Fibroblast of lung (primary cell): ENCODE results near the gene CASQ2. TPM values are rescaled to one million over a fixed set of nuclear protein-coding genes. Genes with fewer than 3 reads are reported as not detected.

ENCODE experiments used
- DNase-seq, 2 donors: peaks; one replicate each; pipeline versions ENCODE4 v3.0.0 to v3.0.0-alpha.2; 2010; ENCODE audit warnings: low read depth in 2 of 2
- H2AFZ ChIP-seq: 2 replicates; pipeline ENCODE4 v1.5.1; 2012; ENCODE audit warnings: low read length, control low read depth, inconsistent platforms
- H3K27ac ChIP-seq: 2 replicates; pipeline ENCODE4 v1.5.1; 2011; ENCODE audit warnings: low read length, control low read depth; ENCODE audit not compliant: insufficient read depth
- H3K27me3 ChIP-seq: 2 replicates; pipeline ENCODE4 v1.5.1; 2011; ENCODE audit warnings: mild to moderate bottlenecking, low read length; ENCODE audit not compliant: control insufficient read depth, insufficient read depth
- H3K36me3 ChIP-seq: 2 replicates; pipeline ENCODE4 v1.5.1; 2011; ENCODE audit warnings: low read length; ENCODE audit not compliant: control insufficient read depth, insufficient read depth
- H3K4me1 ChIP-seq: 2 replicates; pipeline ENCODE4 v1.5.1; 2011; ENCODE audit warnings: low read length; ENCODE audit not compliant: control insufficient read depth, insufficient read depth; ENCODE audit errors: extremely low read depth
- H3K4me2 ChIP-seq: 2 replicates; pipeline ENCODE4 v1.5.1; 2011; ENCODE audit warnings: low read length, control low read depth; ENCODE audit not compliant: insufficient read depth; ENCODE audit errors: extremely low read depth
- H3K4me3 ChIP-seq, 4 experiments: fragments of 200-600 bp in 1 of 4; sonication (generic) in 1 of 4; replicated peaks in 1 of 4; 2 replicates each; pipeline ENCODE4 v1.5.1; 2011 to 2016; ENCODE audit warnings: low read length in 4 of 4, low read depth in 3 of 4, mild to moderate bottlenecking in 3 of 4, control low read depth in 2 of 4, inconsistent platforms in 1 of 4, mixed read lengths in 1 of 4; ENCODE audit not compliant: insufficient read depth in 1 of 4; ENCODE audit errors: control extremely low read depth in 1 of 4
- H3K79me2 ChIP-seq: 2 replicates; pipeline ENCODE4 v1.5.1; 2012; ENCODE audit warnings: mild to moderate bottlenecking, low read length, inconsistent platforms; ENCODE audit not compliant: control insufficient read depth, insufficient read depth
- H3K9ac ChIP-seq: 2 replicates; pipeline ENCODE4 v1.5.1; 2011; ENCODE audit warnings: mild to moderate bottlenecking, low read length, control low read depth; ENCODE audit not compliant: insufficient read depth
- H3K9me3 ChIP-seq: 2 replicates; pipeline ENCODE4 v1.5.1; 2012; ENCODE audit warnings: low read depth, low read length; ENCODE audit not compliant: control insufficient read depth, insufficient read depth
- H4K20me1 ChIP-seq: 2 replicates; pipeline ENCODE4 v1.5.1; 2011; ENCODE audit warnings: low read length; ENCODE audit not compliant: control insufficient read depth, insufficient read depth; ENCODE audit errors: extremely low read depth
- EZH2 ChIP-seq: IDR thresholded peaks from 2 replicates; pipeline ENCODE4 v1.5.1; 2012; ENCODE audit warnings: low read length, control low read depth, mild to moderate bottlenecking; ENCODE audit errors: missing control alignments
- polyA plus RNA-seq, 2 donors: library from polyadenylated mRNA; depleted of rRNA in 1 of 2; stranded (reverse) in 1 of 2; unstranded in 1 of 2; fragments of >200 nt; gene quantifications; 2 replicates each; pipeline ENCODE4 v1.2.1, GENCODE V29; 2011 to 2012; ENCODE audit warnings: missing spikeins in 1 of 2
- total RNA-seq: library from RNA; depleted of rRNA; stranded (reverse); fragments of >200 nt; gene quantifications from 2 replicates; pipeline ENCODE4 v1.2.1, GENCODE V29; 2014
- TF ChIP-seq, protein P1 (sequence below), 2 donors: IDR thresholded peaks in 1 of 2; conservative IDR thresholded peaks in 1 of 2; 1 replicate in 1 of 2; 2 replicates in 1 of 2; pipeline ENCODE4 v1.5.1; 2011 to 2012; ENCODE audit warnings: low read length in 2 of 2, control low read depth in 1 of 2, inconsistent platforms in 1 of 2, low read depth in 1 of 2, mild to moderate bottlenecking in 1 of 2

CASQ2 gene
- total and polyA plus RNA-seq, 2 donors (not counting 1 experiment from before 2014, with no cell fraction given): 0.03 TPM; not detected in 1

DNA sequence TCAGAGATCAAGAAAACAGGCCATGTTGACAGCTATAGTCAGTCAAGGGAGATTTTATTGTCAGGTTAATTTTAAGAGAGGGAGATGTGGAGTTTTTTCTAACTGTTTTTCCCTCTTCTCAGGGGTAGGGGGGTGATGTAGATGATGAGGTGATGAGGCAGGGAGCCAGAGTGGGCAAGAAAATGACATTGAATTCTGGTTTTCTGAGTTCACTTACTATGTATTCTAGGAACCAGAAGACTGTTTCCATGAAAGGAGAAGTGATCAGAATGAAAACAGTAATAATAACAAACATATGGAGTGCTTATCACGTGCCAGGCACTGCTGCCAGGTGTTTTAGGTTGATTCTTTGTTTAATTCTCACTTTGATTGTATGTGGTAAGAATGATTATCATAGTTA lies 40.2 kb downstream of the CASQ2 start:
- Histone ChIP-seq H3K9me3 (no peaks in the 10 kb centered on the region), H3K4me3 (no peak overlapping the region), H3K27me3 (no peaks in the 10 kb centered on the region), H3K79me2 (no peaks in the 10 kb centered on the region), H3K9ac (no peak overlapping the region), H3K27ac (peak overlapping the region; percentile 81), H3K4me1 (peaks cover 14% of the 10 kb centered on the region), H3K4me2 (peak overlapping the region; percentile 36), H3K36me3 (no peaks in the 10 kb centered on the region), H4K20me1 (no peaks in the 10 kb centered on the region), H2AFZ (no peak overlapping the region)
- TF ChIP-seq, protein P1, sequence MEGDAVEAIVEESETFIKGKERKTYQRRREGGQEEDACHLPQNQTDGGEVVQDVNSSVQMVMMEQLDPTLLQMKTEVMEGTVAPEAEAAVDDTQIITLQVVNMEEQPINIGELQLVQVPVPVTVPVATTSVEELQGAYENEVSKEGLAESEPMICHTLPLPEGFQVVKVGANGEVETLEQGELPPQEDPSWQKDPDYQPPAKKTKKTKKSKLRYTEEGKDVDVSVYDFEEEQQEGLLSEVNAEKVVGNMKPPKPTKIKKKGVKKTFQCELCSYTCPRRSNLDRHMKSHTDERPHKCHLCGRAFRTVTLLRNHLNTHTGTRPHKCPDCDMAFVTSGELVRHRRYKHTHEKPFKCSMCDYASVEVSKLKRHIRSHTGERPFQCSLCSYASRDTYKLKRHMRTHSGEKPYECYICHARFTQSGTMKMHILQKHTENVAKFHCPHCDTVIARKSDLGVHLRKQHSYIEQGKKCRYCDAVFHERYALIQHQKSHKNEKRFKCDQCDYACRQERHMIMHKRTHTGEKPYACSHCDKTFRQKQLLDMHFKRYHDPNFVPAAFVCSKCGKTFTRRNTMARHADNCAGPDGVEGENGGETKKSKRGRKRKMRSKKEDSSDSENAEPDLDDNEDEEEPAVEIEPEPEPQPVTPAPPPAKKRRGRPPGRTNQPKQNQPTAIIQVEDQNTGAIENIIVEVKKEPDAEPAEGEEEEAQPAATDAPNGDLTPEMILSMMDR (conservative IDR thresholded peaks at IDR 0.05 in 1 of 2, IDR thresholded peaks at IDR 0.05 in 1 of 2; ENCODE audit: low read depth in 1 of 2, low read length in 2 of 2): no peak
- TF ChIP-seq EZH2: no peak
- DNase-seq: no peak

DNA sequence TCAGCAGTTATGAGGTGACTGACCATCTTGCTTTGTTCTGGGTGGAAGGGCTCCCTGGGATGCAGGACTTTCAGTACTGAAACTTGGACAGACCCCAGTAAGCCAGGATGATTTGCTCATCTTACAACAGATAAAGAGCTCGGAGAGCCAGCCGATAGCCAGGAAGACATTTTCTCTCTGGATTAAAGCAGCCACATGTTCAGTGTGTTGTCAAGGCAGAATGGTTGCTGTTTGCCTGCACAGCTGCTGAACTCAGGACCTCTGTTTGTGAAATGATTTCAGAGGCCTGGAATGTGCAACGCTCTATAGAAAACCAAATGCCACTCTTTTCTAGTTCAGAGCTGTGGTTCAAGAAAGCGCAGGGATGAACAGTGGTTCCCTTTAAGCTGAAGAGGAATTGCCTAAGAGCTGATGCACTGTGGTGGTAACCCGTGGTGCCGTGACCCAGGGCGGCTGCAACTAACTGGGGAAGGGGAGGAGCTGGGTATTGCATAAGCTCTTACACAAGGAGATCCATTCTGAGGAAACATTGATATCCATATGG lies 40.7 kb downstream of the CASQ2 start:
- Histone ChIP-seq H2AFZ (peak overlapping the region; percentile 15), H3K4me1 (peaks cover 14% of the 10 kb centered on the region), H3K36me3 (no peaks in the 10 kb centered on the region), H3K4me2 (peak overlapping the region; percentile 55), H3K27ac (peak overlapping the region; percentile 81), H3K9me3 (no peaks in the 10 kb centered on the region), H3K9ac (no peak overlapping the region), H3K4me3 (no peak overlapping the region), H4K20me1 (no peaks in the 10 kb centered on the region), H3K79me2 (no peaks in the 10 kb centered on the region), H3K27me3 (no peaks in the 10 kb centered on the region)
- TF ChIP-seq, protein P1 (conservative IDR thresholded peaks at IDR 0.05 in 1 of 2, IDR thresholded peaks at IDR 0.05 in 1 of 2; ENCODE audit: low read depth in 1 of 2, low read length in 2 of 2): no peak
- no peak for TF ChIP-seq EZH2
- peak; percentile 80 to 99 for DNase-seq

DNA sequence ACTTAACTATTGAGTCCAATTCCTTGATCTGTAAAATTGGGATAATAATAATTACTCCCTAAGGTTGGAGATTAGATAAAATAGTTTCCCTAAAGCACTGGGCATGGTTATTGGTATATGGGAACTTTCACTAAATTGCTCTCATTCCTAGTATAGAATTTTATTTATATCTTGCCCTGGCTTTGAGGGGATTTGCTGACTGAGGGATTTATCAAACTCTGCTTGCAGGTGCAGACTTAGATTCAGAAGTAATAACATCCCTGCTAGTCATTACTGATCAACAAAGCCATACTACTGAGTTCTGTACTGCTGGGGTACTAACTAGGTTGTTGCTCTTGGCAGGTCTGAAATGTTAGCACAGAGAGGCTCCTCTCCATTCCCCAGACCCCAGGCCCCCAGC lies 41.9 kb downstream of the CASQ2 start:
- Histone ChIP-seq H2AFZ (no peak overlapping the region), H3K27ac (no peak overlapping the region), H3K4me1 (peaks cover 14% of the 10 kb centered on the region), H3K9me3 (no peaks in the 10 kb centered on the region), H4K20me1 (no peaks in the 10 kb centered on the region), H3K36me3 (no peaks in the 10 kb centered on the region), H3K9ac (no peak overlapping the region), H3K4me3 (no peak overlapping the region), H3K27me3 (no peaks in the 10 kb centered on the region), H3K4me2 (no peak overlapping the region), H3K79me2 (no peaks in the 10 kb centered on the region)
- no peak for DNase-seq
- TF ChIP-seq, protein P1 (conservative IDR thresholded peaks at IDR 0.05 in 1 of 2, IDR thresholded peaks at IDR 0.05 in 1 of 2; ENCODE audit: low read depth in 1 of 2, low read length in 2 of 2): no peak
- no peak for TF ChIP-seq EZH2
